ENCODE data around the gene PRUNE1. TPM values are rescaled to one million over a fixed set of nuclear protein-coding genes. Genes with fewer than 3 reads are reported as not detected.

Gene PRUNE1
- total and polyA plus RNA-seq, 2 experiments from 2014 or later, result 21.6 to 26.5 TPM

GRCh38 chr1:151056149-151056548 is 47.9 kb downstream of the PRUNE1 start:
- 66% methylated on average over 2 of the region's 2 CpGs for WGBS (ENCODE audit: low lambda C conversion rate, missing lambda C conversion rate)
- no peaks in the 10 kb centered on the region for H3K9me3 ChIP-seq (ENCODE audit: low read depth)
- no peak for DNase-seq (ENCODE audit: low spot score)
- H4K20me1 ChIP-seq (ENCODE audit: insufficient read depth, poor library complexity, severe bottlenecking), result peaks cover 19% of the 10 kb centered on the region
- H3K9me2 ChIP-seq (replicated peaks; ENCODE audit: insufficient read depth), result no peaks in the 10 kb centered on the region
- TF ChIP-seq EZH2phosphoT487 (IDR thresholded peaks at IDR 0.05; ENCODE audit: low read depth, severe bottlenecking, unreplicated experiment) (no peak), EZH2 (IDR thresholded peaks at IDR 0.05; ENCODE audit: borderline replicate concordance) (no peak), CTCF (IDR thresholded peaks at IDR 0.05; ENCODE audit: poor library complexity) (no peak)
- H3K27ac ChIP-seq, result peak overlapping the region; percentile 100
- peak overlapping the region; percentile 96 for H3K4me2 ChIP-seq
- H3K27me3 ChIP-seq, result no peaks in the 10 kb centered on the region
- peaks cover 25% of the 10 kb centered on the region for H3K4me1 ChIP-seq (ENCODE audit: insufficient read depth)
- H3K36me3 ChIP-seq (replicated peaks; ENCODE audit: insufficient read depth, low read depth), result no peaks in the 10 kb centered on the region
- peaks cover 72% of the 10 kb centered on the region for H3K79me2 ChIP-seq
- no peak overlapping the region for H3K4me3 ChIP-seq
- H2AFZ ChIP-seq, result no peak overlapping the region

GRCh38 chr1:151058692-151059091 is 50.4 kb downstream of the PRUNE1 start:
- TF ChIP-seq CTCF (IDR thresholded peaks at IDR 0.05; ENCODE audit: poor library complexity), result no peak
- no peak for TF ChIP-seq EZH2phosphoT487 (IDR thresholded peaks at IDR 0.05; ENCODE audit: low read depth, severe bottlenecking, unreplicated experiment)
- TF ChIP-seq EZH2 (IDR thresholded peaks at IDR 0.05; ENCODE audit: borderline replicate concordance), result no peak
- H3K4me3 ChIP-seq, result peak overlapping the region; percentile 99
- H3K27ac ChIP-seq, result peak overlapping the region; percentile 100
- H3K4me1 ChIP-seq (ENCODE audit: insufficient read depth), result peaks cover 37% of the 10 kb centered on the region
- peaks cover 95% of the 10 kb centered on the region for H3K79me2 ChIP-seq
- DNase-seq (ENCODE audit: low spot score), result peak; percentile 72
- no peaks in the 10 kb centered on the region for H3K27me3 ChIP-seq
- no peaks in the 10 kb centered on the region for H3K9me3 ChIP-seq (ENCODE audit: low read depth)
- H3K9me2 ChIP-seq (replicated peaks; ENCODE audit: insufficient read depth), result no peaks in the 10 kb centered on the region
- H3K4me2 ChIP-seq, result peak overlapping the region; percentile 96
- H2AFZ ChIP-seq, result peak overlapping the region; percentile 92
- no peaks in the 10 kb centered on the region for H3K36me3 ChIP-seq (replicated peaks; ENCODE audit: insufficient read depth, low read depth)
- peaks cover 19% of the 10 kb centered on the region for H4K20me1 ChIP-seq (ENCODE audit: insufficient read depth, poor library complexity, severe bottlenecking)
- 1% methylated on average over 10 of the region's 10 CpGs for WGBS (ENCODE audit: low lambda C conversion rate, missing lambda C conversion rate)

DNA sequence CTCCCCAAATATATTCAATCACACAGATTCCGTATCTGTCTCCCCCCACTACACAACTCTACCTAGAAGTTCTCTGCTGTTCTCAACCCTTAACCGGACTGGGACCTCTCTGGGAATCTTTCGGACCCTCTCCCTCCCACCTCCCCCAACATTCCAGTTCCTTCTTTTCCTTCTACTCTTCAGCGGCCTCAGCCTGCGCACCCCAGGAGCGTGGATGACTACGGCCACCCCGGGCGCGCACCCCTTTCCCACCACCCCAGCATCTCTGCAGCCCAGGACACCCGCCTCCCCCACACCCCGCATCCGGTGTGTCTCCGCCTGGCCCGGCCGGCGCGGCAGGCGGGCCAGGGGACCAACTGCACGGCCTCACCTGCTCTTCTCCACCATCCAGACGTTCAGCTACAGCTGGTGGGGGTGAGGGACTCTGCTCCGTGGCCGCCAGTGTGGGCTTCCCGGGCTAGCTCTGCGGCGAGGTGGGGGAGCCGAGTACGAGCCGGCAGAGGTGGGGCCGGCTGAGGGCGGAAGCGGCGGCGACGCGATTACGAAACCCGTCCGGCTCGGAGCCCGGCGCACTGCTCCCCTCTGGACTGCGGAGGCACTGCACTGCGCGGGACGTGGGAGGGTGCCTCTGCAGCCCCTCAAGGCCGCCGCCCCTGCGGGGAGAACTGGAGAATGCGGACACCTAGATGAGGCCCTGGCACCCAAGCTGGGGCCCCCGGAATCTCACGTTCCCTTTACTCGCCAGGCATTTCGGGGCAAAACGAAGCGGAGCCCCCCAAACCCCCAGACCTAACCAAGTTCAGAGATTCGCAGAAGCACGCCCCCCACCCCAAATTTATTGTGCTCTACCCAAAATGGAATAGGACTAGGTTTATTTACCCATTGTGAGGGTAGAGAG is 51.1 kb downstream of the PRUNE1 start, which contains the start of gene CDC42SE1:
CDC42SE1 (minus strand) TSS at position 514 of the 898 bp plus-strand sequence. CDS start 3,892 bp downstream, outside the sequence.
- Histone ChIP-seq H3K4me2 (peak within 1 kb of the TSS; percentile 96), H3K4me1 (ENCODE audit: insufficient read depth) (peaks cover 37% of the 10 kb centered on the region), H3K79me2 (peaks cover 95% of the 10 kb centered on the region), H3K9me3 (ENCODE audit: low read depth) (no peaks in the 10 kb centered on the region), H2AFZ (peak within 1 kb of the TSS; percentile 92), H3K36me3 (replicated peaks; ENCODE audit: insufficient read depth, low read depth) (no peaks in the 10 kb centered on the region), H3K4me3 (peak within 1 kb of the TSS; percentile 99), H3K9me2 (replicated peaks; ENCODE audit: insufficient read depth) (no peaks in the 10 kb centered on the region), H3K27me3 (no peaks in the 10 kb centered on the region), H4K20me1 (ENCODE audit: insufficient read depth, poor library complexity, severe bottlenecking) (peaks cover 19% of the 10 kb centered on the region), H3K27ac (peak within 1 kb of the TSS; percentile 100)
- TF ChIP-seq EZH2 (IDR thresholded peaks at IDR 0.05; ENCODE audit: borderline replicate concordance) (no peak), CTCF (IDR thresholded peaks at IDR 0.05; ENCODE audit: poor library complexity) (peak; percentile 68)
- WGBS (ENCODE audit: low lambda C conversion rate, missing lambda C conversion rate), result 2% methylated on average over 52 of the region's 58 CpGs
- peak; percentile 95 for DNase-seq (ENCODE audit: low spot score)
